HG02884 (cell line): ENCODE measurements around the gene RAC2.

Source experiments
- ATAC-seq: cut with Tn5 transposase; IDR thresholded peaks from one replicate; pipeline ENCODE4 v1.9.1; 2021; ENCODE audit warnings: mild to moderate bottlenecking, moderate library complexity; ENCODE audit not compliant: unreplicated experiment

RAC2 gene

GRCh38 chr22:37222440-37222971 lies 21.6 kb downstream of the RAC2 start:
- no peak for ATAC-seq

GRCh38 chr22:37221424-37222333 lies 22.4 kb downstream of the RAC2 start:
- ATAC-seq, result no peak

- no peak for ATAC-seq
Observed at GRCh38 chr22:37220543-37220981, 23.5 kb downstream of the RAC2 start.

GRCh38 chr22:37219533-37219932 lies 24.5 kb downstream of the RAC2 start:
- ATAC-seq, result no peak

GRCh38 chr22:37218771-37219411 lies 25.2 kb downstream of the RAC2 start:
- ATAC-seq, result no peak

- no peak for ATAC-seq
Observed at GRCh38 chr22:37218399-37218770, 25.7 kb downstream of the RAC2 start.

- no peak for ATAC-seq
Observed at GRCh38 chr22:37215890-37216289, 28.2 kb downstream of the RAC2 start.

- no peak for ATAC-seq
Observed at GRCh38 chr22:37214731-37215030, 29.4 kb downstream of the RAC2 start.

- no peak for ATAC-seq
Observed at GRCh38 chr22:37213941-37214730, 29.9 kb downstream of the RAC2 start.

GRCh38 chr22:37213218-37213855 lies 30.7 kb downstream of the RAC2 start:
- no peak for ATAC-seq

- ATAC-seq, result no peak
Observed at GRCh38 chr22:37212174-37212906, 31.7 kb downstream of the RAC2 start, which contains the start of gene SSTR3. TSS of gene SSTR3 (minus strand) at chr22:37212477. CDS start at chr22:37207803, 4,674 bp downstream.

GRCh38 chr22:37211866-37212173 lies 32.2 kb downstream of the RAC2 start:
- no peak for ATAC-seq

- no peak for ATAC-seq
Observed at GRCh38 chr22:37211075-37211865, 32.8 kb downstream of the RAC2 start.

GRCh38 chr22:37210041-37210803 lies 33.8 kb downstream of the RAC2 start:
- ATAC-seq, result no peak

- no peak for ATAC-seq
Observed at GRCh38 chr22:37209140-37209845, 34.8 kb downstream of the RAC2 start.

GRCh38 chr22:37208401-37209139 lies 35.5 kb downstream of the RAC2 start:
- ATAC-seq, result no peak

- no peak for ATAC-seq
Observed at GRCh38 chr22:37207981-37208380, 36.1 kb downstream of the RAC2 start.
